ENCODE results near the gene MMP7.

GRCh38 chr11:102517670-102518069 is 12.9 kb downstream of the MMP7 start:
- TF ChIP-seq CTCF (IDR thresholded peaks at IDR 0.05): no peak
- TF ChIP-seq EZH2 (IDR thresholded peaks at IDR 0.05): no peak
- no peak for TF ChIP-seq EZH2phosphoT487 (IDR thresholded peaks at IDR 0.05)

Data from neural progenitor cell (in vitro differentiated cells).